ENCODE data around the gene RGS16.

DNA sequence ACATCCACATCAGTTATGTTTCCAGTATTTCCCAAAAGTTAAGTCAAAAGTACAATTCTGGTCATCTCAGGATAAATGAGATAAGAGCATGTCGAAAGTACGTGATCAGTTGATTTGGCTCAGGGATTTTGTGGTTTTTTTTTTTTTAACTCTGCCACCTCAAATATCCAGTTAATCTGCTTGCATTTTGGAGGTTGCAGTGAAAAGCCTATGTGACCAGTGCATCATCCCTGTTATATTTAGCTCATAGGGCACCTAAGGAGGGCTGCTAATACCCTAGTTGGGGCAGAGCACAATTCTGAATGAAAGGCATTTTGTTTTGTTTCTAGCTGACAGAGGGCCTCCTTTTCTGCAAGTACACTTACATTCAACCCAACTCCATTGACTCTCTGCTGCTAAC is 31.7 kb upstream of the RGS16 start:
- TF ChIP-seq, protein P1, sequence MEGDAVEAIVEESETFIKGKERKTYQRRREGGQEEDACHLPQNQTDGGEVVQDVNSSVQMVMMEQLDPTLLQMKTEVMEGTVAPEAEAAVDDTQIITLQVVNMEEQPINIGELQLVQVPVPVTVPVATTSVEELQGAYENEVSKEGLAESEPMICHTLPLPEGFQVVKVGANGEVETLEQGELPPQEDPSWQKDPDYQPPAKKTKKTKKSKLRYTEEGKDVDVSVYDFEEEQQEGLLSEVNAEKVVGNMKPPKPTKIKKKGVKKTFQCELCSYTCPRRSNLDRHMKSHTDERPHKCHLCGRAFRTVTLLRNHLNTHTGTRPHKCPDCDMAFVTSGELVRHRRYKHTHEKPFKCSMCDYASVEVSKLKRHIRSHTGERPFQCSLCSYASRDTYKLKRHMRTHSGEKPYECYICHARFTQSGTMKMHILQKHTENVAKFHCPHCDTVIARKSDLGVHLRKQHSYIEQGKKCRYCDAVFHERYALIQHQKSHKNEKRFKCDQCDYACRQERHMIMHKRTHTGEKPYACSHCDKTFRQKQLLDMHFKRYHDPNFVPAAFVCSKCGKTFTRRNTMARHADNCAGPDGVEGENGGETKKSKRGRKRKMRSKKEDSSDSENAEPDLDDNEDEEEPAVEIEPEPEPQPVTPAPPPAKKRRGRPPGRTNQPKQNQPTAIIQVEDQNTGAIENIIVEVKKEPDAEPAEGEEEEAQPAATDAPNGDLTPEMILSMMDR (IDR thresholded peaks at IDR 0.05): no peak
- no peak for TF ChIP-seq POLR2A (IDR thresholded peaks at IDR 0.05)
